Fibroblast of skin of right quadriceps (primary cell): ENCODE measurements around the gene ISM2.
"Not testable (repeated sequence)": the region's sequence is repeated elsewhere in the genome, so short reads cannot be mapped to it uniquely, and the experiment has no call there.

ENCODE experiments used
- DNase-seq: peaks from one replicate; pipeline ENCODE4 v3.0.0-alpha.2; 2013

ISM2 gene

GRCh38 chr14:77498120-77498979 lies at the start of gene ISM2:
TSS of gene ISM2 (minus strand) at chr14:77498816. CDS start at chr14:77498793, 23 bp downstream.
- DNase-seq = peak; percentile 15

GRCh38 chr14:77547512-77548180 lies 49.0 kb upstream of the ISM2 start:
- DNase-seq = no peak

GRCh38 chr14:77545171-77545570 lies 46.6 kb upstream of the ISM2 start:
- DNase-seq = not testable (repeated sequence)

- no peak for DNase-seq
Observed at GRCh38 chr14:77544571-77544970, 46.0 kb upstream of the ISM2 start.

- peak; percentile 26 for DNase-seq
Observed at GRCh38 chr14:77543637-77544334, 45.2 kb upstream of the ISM2 start.

GRCh38 chr14:77543240-77543551 lies 44.6 kb upstream of the ISM2 start:
- no peak for DNase-seq

- peak; percentile 23 for DNase-seq
Observed at GRCh38 chr14:77542421-77543239, 44.0 kb upstream of the ISM2 start.

- no peak for DNase-seq
Observed at GRCh38 chr14:77541905-77542304, 43.3 kb upstream of the ISM2 start.

GRCh38 chr14:77536951-77537350 lies 38.3 kb upstream of the ISM2 start:
- not testable (repeated sequence) for DNase-seq

- DNase-seq = no peak
Observed at GRCh38 chr14:77531071-77531470, 32.5 kb upstream of the ISM2 start.

- DNase-seq = no peak
Observed at GRCh38 chr14:77529963-77530362, 31.3 kb upstream of the ISM2 start.

- no peak for DNase-seq
Observed at GRCh38 chr14:77529213-77529612, 30.6 kb upstream of the ISM2 start.

- DNase-seq = not testable (repeated sequence)
Observed at GRCh38 chr14:77528701-77529100, 30.1 kb upstream of the ISM2 start.

- DNase-seq = no peak
Observed at GRCh38 chr14:77526266-77526665, 27.6 kb upstream of the ISM2 start.

GRCh38 chr14:77524536-77524935 lies 25.9 kb upstream of the ISM2 start:
- no peak for DNase-seq

- DNase-seq = no peak
Observed at GRCh38 chr14:77523109-77523508, 24.5 kb upstream of the ISM2 start.

- DNase-seq = no peak
Observed at GRCh38 chr14:77520555-77520954, 21.9 kb upstream of the ISM2 start.

GRCh38 chr14:77516126-77516525 lies 17.5 kb upstream of the ISM2 start:
- DNase-seq = no peak

GRCh38 chr14:77511486-77512162 lies 13.0 kb upstream of the ISM2 start:
- no peak for DNase-seq

- DNase-seq = no peak
Observed at GRCh38 chr14:77509366-77509765, 10.8 kb upstream of the ISM2 start.

- DNase-seq = no peak
Observed at GRCh38 chr14:77508876-77509275, 10.3 kb upstream of the ISM2 start.

GRCh38 chr14:77508249-77508648 lies 9.6 kb upstream of the ISM2 start:
- peak; percentile 12 for DNase-seq
